K562 (cell line): Measurements from ENCODE around the gene CD22. TPM values are rescaled to one million over a fixed set of nuclear protein-coding genes. Genes with fewer than 3 reads are reported as not detected.

ENCODE experiments used
- RFX7 ChIP-seq: fragments of 250-450 bp; sonication (Bioruptor Pico); IDR thresholded peaks from 2 replicates; pipeline ENCODE4 v1.5.1; 2021; ENCODE audit warnings: mild to moderate bottlenecking
- TCF3 ChIP-seq: sonication (generic); formaldehyde crosslinking; IDR thresholded peaks from 2 replicates; pipeline ENCODE4 v1.4.0; 2020; ENCODE audit warnings: mild to moderate bottlenecking, missing genetic modification reagents
- ZNF707 ChIP-seq: fragments of 250-450 bp; sonication (Bioruptor Pico); conservative IDR thresholded peaks from 2 replicates; pipeline ENCODE4 v1.8.0; 2022; ENCODE audit warnings: inconsistent platforms, mild to moderate bottlenecking, moderate library complexity
- polyA plus RNA-seq, 8 experiments: library from polyadenylated mRNA; depleted of rRNA in 4 of 8; stranded (reverse) in 5 of 8; unstranded in 3 of 8; fragments of >200 nt; fragmentation: Nextera tagmentation in 2 of 8; fragmentation: Illumina TruSeq in 1 of 8; extraction: Ambion mirVana in 2 of 8; extraction: Trizol in 1 of 8; gene quantifications; 2 replicates each; pipeline versions ENCODE4 v1.2.1 to v1.2.3, GENCODE V29; 2011 to 2014; ENCODE audit warnings: inconsistent platforms in 1 of 8, missing spikeins in 1 of 8
- total RNA-seq, 7 experiments: library from RNA; depleted of rRNA in 6 of 7; stranded (reverse); fragments of >200 nt in 6 of 7; fragmentation: Illumina TruSeq in 2 of 7; extraction: Trizol in 2 of 7; gene quantifications; 2 replicates each; pipeline versions ENCODE4 v1.2.1 to v1.2.3, GENCODE V29; 2011 to 2021; ENCODE audit warnings: low replicate concordance in 1 of 7
- TF ChIP-seq, protein P1 (sequence below): fragments of 200-600 bp; sonication (generic); IDR thresholded peaks from one replicate; pipeline ENCODE4 v1.6.1; 2012; ENCODE audit warnings: mild to moderate bottlenecking, low read depth, low read length, inconsistent platforms
- TF ChIP-seq, protein P2 (sequence below): sonication (generic); formaldehyde crosslinking; IDR thresholded peaks from 2 replicates; pipeline ENCODE4 v1.8.0; 2022; ENCODE audit warnings: missing genetic modification reagents, mild to moderate bottlenecking, borderline replicate concordance

Gene CD22
- total and polyA plus RNA-seq, 9 of the 15 experiments (the other 6 are each of a cell fraction or from before 2014, with no cell fraction given) = 0.29 to 5.0 (median 3.5) TPM

DNA sequence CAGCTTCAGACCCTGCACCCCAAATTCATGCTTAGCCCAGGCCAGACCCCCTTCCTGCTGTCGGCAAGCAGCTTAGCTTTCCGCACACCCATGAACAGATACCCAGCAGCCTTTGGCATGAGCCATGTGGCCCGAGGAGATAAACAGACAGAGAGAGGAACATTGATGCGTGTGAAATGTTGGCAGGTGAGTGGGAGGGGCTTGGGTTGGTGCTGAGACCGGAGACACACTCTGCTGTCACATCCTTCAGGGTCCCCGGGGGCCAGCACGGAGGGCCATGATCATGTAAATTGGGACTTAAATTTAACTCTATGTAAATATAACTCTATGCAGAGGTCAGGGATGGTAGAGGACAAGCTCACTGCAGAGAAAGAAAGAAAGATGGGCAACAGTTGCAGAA is 1.5 kb downstream of the CD22 start (continued):
- TF ChIP-seq, protein P1, sequence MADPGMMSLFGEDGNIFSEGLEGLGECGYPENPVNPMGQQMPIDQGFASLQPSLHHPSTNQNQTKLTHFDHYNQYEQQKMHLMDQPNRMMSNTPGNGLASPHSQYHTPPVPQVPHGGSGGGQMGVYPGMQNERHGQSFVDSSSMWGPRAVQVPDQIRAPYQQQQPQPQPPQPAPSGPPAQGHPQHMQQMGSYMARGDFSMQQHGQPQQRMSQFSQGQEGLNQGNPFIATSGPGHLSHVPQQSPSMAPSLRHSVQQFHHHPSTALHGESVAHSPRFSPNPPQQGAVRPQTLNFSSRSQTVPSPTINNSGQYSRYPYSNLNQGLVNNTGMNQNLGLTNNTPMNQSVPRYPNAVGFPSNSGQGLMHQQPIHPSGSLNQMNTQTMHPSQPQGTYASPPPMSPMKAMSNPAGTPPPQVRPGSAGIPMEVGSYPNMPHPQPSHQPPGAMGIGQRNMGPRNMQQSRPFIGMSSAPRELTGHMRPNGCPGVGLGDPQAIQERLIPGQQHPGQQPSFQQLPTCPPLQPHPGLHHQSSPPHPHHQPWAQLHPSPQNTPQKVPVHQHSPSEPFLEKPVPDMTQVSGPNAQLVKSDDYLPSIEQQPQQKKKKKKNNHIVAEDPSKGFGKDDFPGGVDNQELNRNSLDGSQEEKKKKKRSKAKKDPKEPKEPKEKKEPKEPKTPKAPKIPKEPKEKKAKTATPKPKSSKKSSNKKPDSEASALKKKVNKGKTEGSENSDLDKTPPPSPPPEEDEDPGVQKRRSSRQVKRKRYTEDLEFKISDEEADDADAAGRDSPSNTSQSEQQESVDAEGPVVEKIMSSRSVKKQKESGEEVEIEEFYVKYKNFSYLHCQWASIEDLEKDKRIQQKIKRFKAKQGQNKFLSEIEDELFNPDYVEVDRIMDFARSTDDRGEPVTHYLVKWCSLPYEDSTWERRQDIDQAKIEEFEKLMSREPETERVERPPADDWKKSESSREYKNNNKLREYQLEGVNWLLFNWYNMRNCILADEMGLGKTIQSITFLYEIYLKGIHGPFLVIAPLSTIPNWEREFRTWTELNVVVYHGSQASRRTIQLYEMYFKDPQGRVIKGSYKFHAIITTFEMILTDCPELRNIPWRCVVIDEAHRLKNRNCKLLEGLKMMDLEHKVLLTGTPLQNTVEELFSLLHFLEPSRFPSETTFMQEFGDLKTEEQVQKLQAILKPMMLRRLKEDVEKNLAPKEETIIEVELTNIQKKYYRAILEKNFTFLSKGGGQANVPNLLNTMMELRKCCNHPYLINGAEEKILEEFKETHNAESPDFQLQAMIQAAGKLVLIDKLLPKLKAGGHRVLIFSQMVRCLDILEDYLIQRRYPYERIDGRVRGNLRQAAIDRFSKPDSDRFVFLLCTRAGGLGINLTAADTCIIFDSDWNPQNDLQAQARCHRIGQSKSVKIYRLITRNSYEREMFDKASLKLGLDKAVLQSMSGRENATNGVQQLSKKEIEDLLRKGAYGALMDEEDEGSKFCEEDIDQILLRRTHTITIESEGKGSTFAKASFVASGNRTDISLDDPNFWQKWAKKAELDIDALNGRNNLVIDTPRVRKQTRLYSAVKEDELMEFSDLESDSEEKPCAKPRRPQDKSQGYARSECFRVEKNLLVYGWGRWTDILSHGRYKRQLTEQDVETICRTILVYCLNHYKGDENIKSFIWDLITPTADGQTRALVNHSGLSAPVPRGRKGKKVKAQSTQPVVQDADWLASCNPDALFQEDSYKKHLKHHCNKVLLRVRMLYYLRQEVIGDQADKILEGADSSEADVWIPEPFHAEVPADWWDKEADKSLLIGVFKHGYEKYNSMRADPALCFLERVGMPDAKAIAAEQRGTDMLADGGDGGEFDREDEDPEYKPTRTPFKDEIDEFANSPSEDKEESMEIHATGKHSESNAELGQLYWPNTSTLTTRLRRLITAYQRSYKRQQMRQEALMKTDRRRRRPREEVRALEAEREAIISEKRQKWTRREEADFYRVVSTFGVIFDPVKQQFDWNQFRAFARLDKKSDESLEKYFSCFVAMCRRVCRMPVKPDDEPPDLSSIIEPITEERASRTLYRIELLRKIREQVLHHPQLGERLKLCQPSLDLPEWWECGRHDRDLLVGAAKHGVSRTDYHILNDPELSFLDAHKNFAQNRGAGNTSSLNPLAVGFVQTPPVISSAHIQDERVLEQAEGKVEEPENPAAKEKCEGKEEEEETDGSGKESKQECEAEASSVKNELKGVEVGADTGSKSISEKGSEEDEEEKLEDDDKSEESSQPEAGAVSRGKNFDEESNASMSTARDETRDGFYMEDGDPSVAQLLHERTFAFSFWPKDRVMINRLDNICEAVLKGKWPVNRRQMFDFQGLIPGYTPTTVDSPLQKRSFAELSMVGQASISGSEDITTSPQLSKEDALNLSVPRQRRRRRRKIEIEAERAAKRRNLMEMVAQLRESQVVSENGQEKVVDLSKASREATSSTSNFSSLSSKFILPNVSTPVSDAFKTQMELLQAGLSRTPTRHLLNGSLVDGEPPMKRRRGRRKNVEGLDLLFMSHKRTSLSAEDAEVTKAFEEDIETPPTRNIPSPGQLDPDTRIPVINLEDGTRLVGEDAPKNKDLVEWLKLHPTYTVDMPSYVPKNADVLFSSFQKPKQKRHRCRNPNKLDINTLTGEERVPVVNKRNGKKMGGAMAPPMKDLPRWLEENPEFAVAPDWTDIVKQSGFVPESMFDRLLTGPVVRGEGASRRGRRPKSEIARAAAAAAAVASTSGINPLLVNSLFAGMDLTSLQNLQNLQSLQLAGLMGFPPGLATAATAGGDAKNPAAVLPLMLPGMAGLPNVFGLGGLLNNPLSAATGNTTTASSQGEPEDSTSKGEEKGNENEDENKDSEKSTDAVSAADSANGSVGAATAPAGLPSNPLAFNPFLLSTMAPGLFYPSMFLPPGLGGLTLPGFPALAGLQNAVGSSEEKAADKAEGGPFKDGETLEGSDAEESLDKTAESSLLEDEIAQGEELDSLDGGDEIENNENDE = no peak
- TF ChIP-seq RFX7 (CRISPR knock-in tag) (no peak), TCF3 (peak; percentile 49), ZNF707 (CRISPR knock-in tag) (no peak)
- TF ChIP-seq, protein P2, sequence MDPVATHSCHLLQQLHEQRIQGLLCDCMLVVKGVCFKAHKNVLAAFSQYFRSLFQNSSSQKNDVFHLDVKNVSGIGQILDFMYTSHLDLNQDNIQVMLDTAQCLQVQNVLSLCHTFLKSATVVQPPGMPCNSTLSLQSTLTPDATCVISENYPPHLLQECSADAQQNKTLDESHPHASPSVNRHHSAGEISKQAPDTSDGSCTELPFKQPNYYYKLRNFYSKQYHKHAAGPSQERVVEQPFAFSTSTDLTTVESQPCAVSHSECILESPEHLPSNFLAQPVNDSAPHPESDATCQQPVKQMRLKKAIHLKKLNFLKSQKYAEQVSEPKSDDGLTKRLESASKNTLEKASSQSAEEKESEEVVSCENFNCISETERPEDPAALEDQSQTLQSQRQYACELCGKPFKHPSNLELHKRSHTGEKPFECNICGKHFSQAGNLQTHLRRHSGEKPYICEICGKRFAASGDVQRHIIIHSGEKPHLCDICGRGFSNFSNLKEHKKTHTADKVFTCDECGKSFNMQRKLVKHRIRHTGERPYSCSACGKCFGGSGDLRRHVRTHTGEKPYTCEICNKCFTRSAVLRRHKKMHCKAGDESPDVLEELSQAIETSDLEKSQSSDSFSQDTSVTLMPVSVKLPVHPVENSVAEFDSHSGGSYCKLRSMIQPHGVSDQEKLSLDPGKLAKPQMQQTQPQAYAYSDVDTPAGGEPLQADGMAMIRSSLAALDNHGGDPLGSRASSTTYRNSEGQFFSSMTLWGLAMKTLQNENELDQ (CRISPR knock-in tag) = no peak
